Hepatocyte (in vitro differentiated cells): ENCODE data around the gene HEXIM2. TPM values are rescaled to one million over a fixed set of nuclear protein-coding genes. Genes with fewer than 3 reads are reported as not detected.

Experiments
- DNase-seq: peaks from one replicate; pipeline ENCODE4 v3.0.0-alpha.2; 2016; ENCODE audit warnings: low spot score
- H2AFZ ChIP-seq: fragments of 200-600 bp; sonication (generic); 2 replicates; pipeline ENCODE4 v1.6.0; 2016; ENCODE audit warnings: antibody characterized with exemption, mild to moderate bottlenecking
- H3K27ac ChIP-seq: fragments of 200-600 bp; sonication (generic); 2 replicates; pipeline ENCODE4 v1.5.1; 2016; ENCODE audit warnings: mild to moderate bottlenecking
- H3K27me3 ChIP-seq: fragments of 200-600 bp; sonication (generic); 2 replicates; pipeline ENCODE4 v1.6.1; 2016
- H3K36me3 ChIP-seq: fragments of 200-600 bp; sonication (generic); replicated peaks from 2 replicates; pipeline ENCODE4 v1.5.1; 2016; ENCODE audit warnings: low read depth; ENCODE audit not compliant: insufficient read depth
- H3K4me1 ChIP-seq: fragments of 200-600 bp; sonication (generic); 2 replicates; pipeline ENCODE4 v1.5.1; 2016; ENCODE audit warnings: mild to moderate bottlenecking, moderate library complexity; ENCODE audit not compliant: insufficient read depth
- H3K4me2 ChIP-seq: fragments of 200-600 bp; sonication (generic); 2 replicates; pipeline ENCODE4 v1.6.0; 2016
- H3K4me3 ChIP-seq: fragments of 200-600 bp; sonication (generic); 2 replicates; pipeline ENCODE4 v1.5.1; 2016; ENCODE audit warnings: mild to moderate bottlenecking
- H3K79me2 ChIP-seq: fragments of 200-600 bp; sonication (generic); 2 replicates; pipeline ENCODE4 v1.6.0; 2017; ENCODE audit warnings: mild to moderate bottlenecking
- H3K9me2 ChIP-seq: fragments of 200-600 bp; sonication (generic); replicated peaks from 2 replicates; pipeline ENCODE4 v1.6.0; 2017; ENCODE audit warnings: mild to moderate bottlenecking; ENCODE audit not compliant: insufficient read depth
- H3K9me3 ChIP-seq: fragments of 200-600 bp; sonication (generic); 2 replicates; pipeline ENCODE4 v1.5.1; 2016; ENCODE audit warnings: low read depth, mild to moderate bottlenecking
- H4K20me1 ChIP-seq: fragments of 200-600 bp; sonication (generic); 2 replicates; pipeline ENCODE4 v1.6.0; 2016; ENCODE audit warnings: mild to moderate bottlenecking; ENCODE audit not compliant: insufficient read depth, poor library complexity, severe bottlenecking
- CTCF ChIP-seq: fragments of 200-600 bp; sonication (generic); IDR thresholded peaks from 2 replicates; pipeline ENCODE4 v1.5.1; 2016; ENCODE audit warnings: antibody characterized with exemption, mild to moderate bottlenecking; ENCODE audit not compliant: poor library complexity
- EZH2 ChIP-seq: fragments of 200-600 bp; sonication (generic); IDR thresholded peaks from 2 replicates; pipeline ENCODE4 v1.6.1; 2016; ENCODE audit warnings: antibody characterized with exemption, mild to moderate bottlenecking, borderline replicate concordance
- EZH2phosphoT487 ChIP-seq: fragments of 200-600 bp; sonication (generic); IDR thresholded peaks from one replicate; pipeline ENCODE4 v1.6.1; 2018; ENCODE audit warnings: antibody characterized with exemption, mild to moderate bottlenecking, low read depth, moderate library complexity; ENCODE audit not compliant: unreplicated experiment, severe bottlenecking
- WGBS: methylation state at CpG from one replicate; pipeline ENCODE4 v1.1.6; 2016; ENCODE audit warnings: low lambda C conversion rate; ENCODE audit errors: missing lambda C conversion rate; 5-methylcytosine and 5-hydroxymethylcytosine counted together
- polyA plus RNA-seq: library from polyadenylated mRNA; unstranded; fragments of >200 nt; fragmentation: Nextera tagmentation; extraction: Ambion mirVana; gene quantifications from 2 replicates; pipeline ENCODE4 v1.2.1, GENCODE V29; 2016
- total RNA-seq: library from RNA; depleted of rRNA; stranded (reverse); fragments of >200 nt; gene quantifications from 2 replicates; pipeline ENCODE4 v1.2.3, GENCODE V29; 2014

Gene HEXIM2
- total and polyA plus RNA-seq, 2 experiments from 2014 or later: 7.6 to 12.2 TPM

- H3K4me3 ChIP-seq: no peak overlapping the region
- TF ChIP-seq EZH2phosphoT487 (no peak), CTCF (no peak), EZH2 (no peak)
- H3K27ac ChIP-seq: peak overlapping the region; percentile 100
- H2AFZ ChIP-seq: no peak overlapping the region
- DNase-seq: no peak
- peaks cover 59% of the 10 kb centered on the region for H3K4me1 ChIP-seq
- no peaks in the 10 kb centered on the region for H3K9me2 ChIP-seq
- no peaks in the 10 kb centered on the region for H3K9me3 ChIP-seq
- no peaks in the 10 kb centered on the region for H3K27me3 ChIP-seq
- H3K36me3 ChIP-seq: no peaks in the 10 kb centered on the region
- WGBS: 100% methylated on average over 2 of the region's 2 CpGs
- H3K79me2 ChIP-seq: peaks cover 64% of the 10 kb centered on the region
- peak overlapping the region; percentile 56 for H3K4me2 ChIP-seq
- H4K20me1 ChIP-seq: no peaks in the 10 kb centered on the region
Measured at GRCh38 chr17:45128989-45129388, 32.7 kb upstream of the HEXIM2 start.

DNA sequence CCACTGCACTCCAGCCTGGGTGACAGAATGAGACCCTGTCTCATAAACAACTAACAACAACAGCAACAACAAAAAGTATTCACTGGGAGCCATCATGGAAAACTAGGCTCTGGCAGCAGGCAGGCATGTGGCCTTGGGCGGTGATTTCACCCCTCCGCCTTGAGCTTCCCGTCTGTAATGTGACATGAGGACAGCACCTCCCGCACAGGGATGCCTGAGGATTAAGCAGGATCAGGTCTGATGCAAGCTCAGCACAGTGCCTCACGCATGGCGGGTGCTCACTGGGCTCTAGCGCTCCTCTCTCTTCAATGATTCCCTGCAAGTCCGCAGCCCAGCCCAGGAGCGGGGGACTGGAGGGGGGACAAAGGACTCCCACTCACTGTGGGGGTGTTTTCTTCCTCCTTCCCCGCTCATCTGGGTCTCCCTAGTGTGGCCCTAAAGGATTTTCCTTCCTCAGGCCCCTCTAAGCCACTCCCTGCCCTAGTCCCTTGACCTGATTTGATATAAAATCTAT, 32.2 kb upstream of the HEXIM2 start:
- H3K79me2 ChIP-seq: peaks cover 61% of the 10 kb centered on the region

DNA sequence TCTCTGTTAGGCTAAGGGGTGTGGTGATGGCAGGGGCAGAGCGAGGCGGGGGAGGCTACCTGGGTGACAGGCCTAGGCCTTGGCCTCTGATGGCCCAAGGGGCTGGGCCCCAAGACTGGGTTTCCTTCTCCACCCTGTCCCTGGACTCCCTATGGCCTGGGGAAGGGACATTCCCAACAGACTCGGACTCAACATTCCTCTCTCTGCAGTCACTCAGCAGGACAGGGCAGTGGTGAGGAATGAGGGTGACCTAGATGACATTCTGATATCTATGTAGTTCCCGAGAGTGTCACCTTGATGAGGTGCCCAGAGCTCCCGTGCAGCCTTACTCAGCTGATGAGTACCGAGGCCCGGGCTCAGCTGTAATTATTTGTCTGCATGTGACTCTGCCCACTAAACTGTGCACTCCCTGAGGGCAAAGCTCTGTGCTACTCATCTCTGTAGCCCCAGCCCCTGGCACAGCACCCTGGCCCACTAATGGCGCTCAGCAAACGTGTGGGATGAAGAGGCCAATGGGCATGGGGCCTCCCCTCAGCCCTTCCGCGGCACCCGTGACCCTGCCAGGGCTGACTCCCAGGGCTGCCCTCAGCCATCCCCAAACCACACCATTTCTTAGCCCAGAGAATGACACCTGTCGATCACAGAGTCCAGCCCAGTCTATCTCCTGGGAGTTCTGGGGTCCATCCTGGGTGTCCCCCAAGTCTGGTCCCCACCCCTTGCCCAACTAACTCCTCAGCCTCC, 31.6 kb upstream of the HEXIM2 start:
- Histone ChIP-seq H3K79me2 (peaks cover 55% of the 10 kb centered on the region), H4K20me1 (no peaks in the 10 kb centered on the region), H3K9me3 (no peaks in the 10 kb centered on the region), H3K27ac (peak overlapping the region; percentile 100), H3K4me2 (peak overlapping the region; percentile 100), H3K4me3 (no peak overlapping the region), H3K4me1 (peaks cover 51% of the 10 kb centered on the region), H3K27me3 (no peaks in the 10 kb centered on the region), H3K9me2 (no peaks in the 10 kb centered on the region), H3K36me3 (no peaks in the 10 kb centered on the region), H2AFZ (no peak overlapping the region)
- peak; percentile 67 for DNase-seq
- TF ChIP-seq CTCF (no peak), EZH2phosphoT487 (no peak), EZH2 (no peak)
- WGBS: 69% methylated on average over 13 of the region's 13 CpGs

More for the DNA sequence above, 32.2 kb upstream of the HEXIM2 start:
- no peak overlapping the region for H3K4me3 ChIP-seq
- no peak for TF ChIP-seq CTCF
- no peak for TF ChIP-seq EZH2phosphoT487
- no peak for TF ChIP-seq EZH2
- H3K9me3 ChIP-seq: no peaks in the 10 kb centered on the region
- no peaks in the 10 kb centered on the region for H3K27me3 ChIP-seq
- H4K20me1 ChIP-seq: no peaks in the 10 kb centered on the region
- peak; percentile 89 for DNase-seq
- H3K4me2 ChIP-seq: peak overlapping the region; percentile 100
- H3K27ac ChIP-seq: peak overlapping the region; percentile 100
- H2AFZ ChIP-seq: no peak overlapping the region
- no peaks in the 10 kb centered on the region for H3K9me2 ChIP-seq
- H3K4me1 ChIP-seq: peaks cover 54% of the 10 kb centered on the region
- no peaks in the 10 kb centered on the region for H3K36me3 ChIP-seq
- WGBS: 58% methylated on average over 10 of the region's 10 CpGs
